Measurements from ENCODE around the gene FOXC2.
"Not testable (repeated sequence)": the region's sequence is repeated elsewhere in the genome, so short reads cannot be mapped to it uniquely, and the experiment has no call there.

Gene FOXC2

DNA sequence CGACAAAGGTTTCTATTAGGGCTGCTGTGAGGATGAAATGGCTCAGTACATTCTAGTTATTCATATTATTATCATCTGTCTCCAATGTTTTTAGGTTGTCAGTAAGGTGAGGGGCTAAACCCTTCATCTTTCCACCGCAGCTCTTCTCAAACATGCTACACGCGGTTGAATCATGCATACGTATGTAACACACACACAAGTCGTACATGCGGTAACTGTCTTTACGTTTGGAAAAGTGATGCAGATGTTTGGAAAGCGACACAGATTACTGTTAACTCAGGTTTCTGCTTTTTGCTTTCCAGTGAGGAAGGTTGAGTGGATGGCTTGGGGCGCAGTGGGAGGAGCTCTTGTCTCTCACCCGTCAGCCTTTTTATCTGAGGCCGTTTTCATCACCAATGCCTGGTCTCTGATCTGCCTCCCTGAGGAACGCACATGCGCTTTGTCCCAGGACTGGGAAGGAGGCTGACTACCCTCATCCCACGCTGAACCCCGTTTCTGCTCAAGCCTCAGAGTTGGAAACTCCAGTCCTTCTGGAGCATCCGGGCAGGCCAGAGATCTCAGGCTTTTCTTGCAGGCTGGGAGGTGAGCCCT, 8.6 kb downstream of the FOXC2 start:
- DNase-seq, result no peak

DNA sequence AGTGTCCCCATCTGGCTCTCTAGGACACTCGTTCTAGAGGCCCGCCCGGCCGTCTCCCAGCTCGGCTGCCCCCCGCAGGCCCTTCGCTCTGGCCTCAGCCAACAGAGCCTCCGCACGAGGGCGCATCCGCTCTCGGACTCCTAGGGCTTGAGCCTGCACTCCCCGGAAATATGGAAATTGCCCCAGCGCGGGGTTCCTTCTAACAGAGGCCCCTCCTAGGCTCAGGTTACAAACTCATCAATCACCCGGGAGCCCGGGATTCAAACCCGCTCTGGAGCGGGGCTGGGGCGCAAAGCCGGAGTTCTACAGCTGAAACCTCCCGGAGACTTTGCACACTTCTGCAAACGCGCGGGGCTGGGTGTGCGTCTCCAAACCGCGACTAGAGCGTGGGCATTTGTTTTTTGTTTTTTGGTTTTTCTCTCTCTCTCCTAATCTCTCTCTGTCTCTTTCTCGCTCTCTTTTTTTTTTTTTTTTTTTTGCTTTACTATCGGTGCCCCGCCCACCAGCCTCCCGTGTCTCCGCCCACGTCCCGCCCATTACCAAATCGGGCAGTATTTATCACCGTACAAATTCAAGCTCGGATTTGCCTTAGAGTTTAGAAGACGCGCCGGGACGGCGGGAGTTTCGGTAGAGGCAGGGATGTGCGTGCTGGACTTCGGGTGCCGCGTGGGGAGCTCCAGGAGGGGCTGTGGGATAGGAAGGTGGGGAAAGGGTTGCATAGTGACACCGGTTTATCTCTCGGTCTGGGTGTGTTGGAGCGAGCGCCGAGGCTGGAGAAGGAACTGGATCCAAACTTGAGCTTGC, 9.3 kb downstream of the FOXC2 start:
- DNase-seq, result peak; percentile 61

DNA sequence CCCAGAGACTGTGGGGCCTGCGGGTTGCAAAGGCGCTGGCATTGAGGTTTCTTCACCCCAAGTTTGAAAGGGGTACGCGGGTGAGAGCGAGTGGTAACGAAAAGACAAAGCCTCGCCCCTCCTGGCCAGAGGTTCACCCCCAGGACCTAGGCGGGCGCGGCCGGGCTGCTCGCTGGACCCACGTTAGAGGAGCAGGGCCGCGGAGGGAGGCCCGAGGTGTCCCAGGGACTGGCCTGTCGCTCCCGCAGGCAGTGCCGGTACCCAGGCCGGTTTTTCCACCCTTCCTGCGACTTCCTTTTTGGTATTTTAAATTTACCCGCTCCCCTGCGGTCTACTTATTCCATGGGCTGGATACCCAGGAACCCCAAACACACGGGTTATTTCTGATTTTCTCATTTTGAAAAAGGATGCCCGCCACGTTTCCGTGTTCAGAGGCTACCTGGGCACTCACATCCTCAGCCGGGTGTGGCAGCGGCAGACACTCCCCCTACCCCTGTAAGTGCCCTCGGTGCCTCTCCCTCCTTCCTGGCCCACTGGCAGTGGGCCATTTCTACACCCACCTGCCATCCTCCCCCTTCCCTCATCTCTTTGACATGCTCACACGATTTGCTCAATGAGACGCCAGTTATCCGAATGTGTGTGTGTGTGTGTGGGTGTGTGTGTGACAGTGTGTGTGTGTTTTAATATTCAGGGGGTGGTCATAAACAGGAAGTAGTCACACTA, 10.1 kb downstream of the FOXC2 start:
- DNase-seq, result peak; percentile 22

- peak; percentile 1 for DNase-seq
Measured at GRCh38 chr16:86577314-86577971, 10.8 kb downstream of the FOXC2 start.

DNA sequence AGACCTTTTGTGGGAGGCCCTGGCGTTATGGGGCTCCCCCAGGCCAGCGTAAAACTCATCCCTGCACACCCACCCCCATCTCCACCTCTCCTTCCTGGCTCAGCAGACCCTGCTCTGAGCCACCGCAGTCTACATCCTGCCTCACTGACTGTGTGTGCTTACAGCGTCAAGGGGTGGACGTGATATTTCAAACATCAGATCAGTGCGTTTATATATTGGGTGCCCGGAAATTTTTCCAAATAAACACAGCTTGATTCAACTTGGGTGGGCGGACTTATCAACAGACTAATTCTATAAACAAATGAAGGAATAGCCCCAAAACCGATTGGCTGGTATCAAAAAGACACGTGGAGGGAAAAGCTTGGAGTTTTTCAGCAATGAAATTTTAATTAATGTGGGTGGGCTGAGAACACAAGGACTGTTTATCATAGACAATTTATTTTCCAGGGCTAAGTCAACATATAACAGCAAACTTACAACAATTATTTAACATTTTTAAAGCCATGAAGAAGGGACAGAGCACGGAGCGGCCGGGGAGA, 11.5 kb downstream of the FOXC2 start, which contains the start of gene FOXL1:
FOXL1 (plus strand) TSS at position 489 of the 539 bp plus-strand sequence. CDS start 175 bp downstream, outside the sequence.
- DNase-seq, result no peak

- DNase-seq, result no peak
Measured at GRCh38 chr16:86578611-86579267, 12.1 kb downstream of the FOXC2 start.

DNA sequence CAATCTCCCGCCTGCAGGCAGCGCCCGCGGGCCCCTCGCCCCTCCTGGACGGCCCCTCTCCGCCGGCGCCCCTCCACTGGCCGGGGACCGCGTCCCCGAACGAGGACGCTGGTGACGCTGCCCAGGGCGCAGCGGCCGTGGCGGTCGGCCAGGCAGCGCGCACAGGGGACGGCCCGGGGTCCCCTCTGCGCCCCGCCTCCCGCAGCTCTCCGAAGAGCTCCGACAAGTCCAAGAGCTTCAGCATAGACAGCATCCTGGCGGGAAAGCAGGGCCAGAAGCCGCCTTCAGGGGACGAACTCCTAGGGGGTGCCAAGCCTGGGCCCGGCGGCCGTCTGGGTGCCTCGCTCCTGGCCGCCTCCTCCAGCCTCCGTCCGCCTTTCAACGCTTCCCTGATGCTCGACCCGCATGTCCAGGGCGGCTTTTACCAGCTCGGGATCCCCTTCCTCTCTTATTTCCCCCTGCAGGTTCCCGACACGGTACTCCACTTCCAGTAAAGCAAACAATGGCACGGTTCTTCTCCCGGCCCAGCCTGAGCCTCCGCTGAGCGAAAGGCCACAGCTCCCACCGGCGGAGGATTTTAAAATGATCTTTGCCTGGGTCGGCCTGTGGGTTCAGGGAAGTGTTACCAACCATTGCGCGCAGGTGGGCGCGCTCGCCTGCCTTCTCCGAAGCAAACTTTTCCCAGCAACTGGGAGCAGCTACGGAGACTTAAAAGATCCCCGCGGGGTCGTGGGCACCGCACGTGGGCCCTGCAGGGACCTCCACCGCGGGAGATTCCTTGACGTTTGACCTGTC, 12.8 kb downstream of the FOXC2 start:
- DNase-seq, result no peak

DNA sequence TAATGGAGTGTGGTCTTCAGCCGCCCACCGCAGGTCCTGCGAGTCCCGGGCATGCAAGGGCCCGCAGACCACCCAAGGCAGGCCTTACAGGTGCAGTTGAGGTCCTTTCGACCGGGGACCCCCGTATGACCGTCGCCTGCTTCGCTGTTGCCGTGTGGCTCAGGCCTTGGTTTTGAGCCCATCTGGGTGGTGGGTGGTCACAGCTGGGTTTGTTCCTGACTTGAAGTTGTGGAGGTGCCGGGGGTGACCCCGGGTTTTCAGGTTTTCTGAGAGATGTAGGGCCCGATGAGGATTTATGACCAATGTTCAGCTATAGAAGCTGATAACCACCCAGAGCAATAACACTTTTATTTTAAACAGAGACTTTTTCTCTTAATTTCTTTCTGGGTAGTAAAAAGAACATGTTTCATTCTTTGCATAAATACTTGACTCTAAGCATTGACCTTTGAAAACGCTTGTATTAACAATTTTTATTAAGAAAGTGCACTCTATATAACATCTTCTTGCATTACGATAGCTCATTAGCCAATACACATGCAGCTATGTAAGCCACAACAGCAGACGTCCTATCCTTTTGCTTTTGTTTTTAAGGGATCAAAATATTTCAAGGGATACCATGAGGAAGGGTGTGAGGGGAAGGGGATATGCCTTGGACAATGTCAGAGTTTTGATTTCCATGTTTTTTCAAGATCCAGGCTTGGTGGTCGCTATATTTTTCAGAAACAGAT, 13.6 kb downstream of the FOXC2 start:
- DNase-seq, result no peak

GRCh38 chr16:86580791-86581170, 14.2 kb downstream of the FOXC2 start:
- DNase-seq, result no peak

DNA sequence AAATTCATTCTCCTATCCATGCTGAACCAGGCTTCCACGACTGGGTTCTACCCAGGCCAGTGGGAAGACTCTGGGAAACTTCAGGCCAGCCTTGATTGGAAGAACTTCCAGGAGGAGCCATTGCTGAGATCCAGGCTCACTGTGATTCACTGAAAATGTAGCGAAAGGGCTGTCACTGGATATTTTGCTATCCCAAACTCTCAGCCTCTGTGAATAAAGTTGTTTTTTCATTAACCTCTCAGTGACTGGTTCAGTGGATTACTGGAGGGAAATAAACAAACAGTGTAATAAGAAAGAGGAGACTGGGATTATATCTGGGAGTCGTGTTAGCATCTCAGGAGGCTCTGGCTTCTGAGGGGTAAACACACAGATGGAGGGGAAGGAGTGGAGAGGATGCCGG, 14.8 kb downstream of the FOXC2 start:
- no peak for DNase-seq

- DNase-seq, result no peak
Measured at GRCh38 chr16:86584071-86584685, 17.5 kb downstream of the FOXC2 start.

- no peak for DNase-seq
Measured at GRCh38 chr16:86584726-86585721, 18.4 kb downstream of the FOXC2 start.

DNA sequence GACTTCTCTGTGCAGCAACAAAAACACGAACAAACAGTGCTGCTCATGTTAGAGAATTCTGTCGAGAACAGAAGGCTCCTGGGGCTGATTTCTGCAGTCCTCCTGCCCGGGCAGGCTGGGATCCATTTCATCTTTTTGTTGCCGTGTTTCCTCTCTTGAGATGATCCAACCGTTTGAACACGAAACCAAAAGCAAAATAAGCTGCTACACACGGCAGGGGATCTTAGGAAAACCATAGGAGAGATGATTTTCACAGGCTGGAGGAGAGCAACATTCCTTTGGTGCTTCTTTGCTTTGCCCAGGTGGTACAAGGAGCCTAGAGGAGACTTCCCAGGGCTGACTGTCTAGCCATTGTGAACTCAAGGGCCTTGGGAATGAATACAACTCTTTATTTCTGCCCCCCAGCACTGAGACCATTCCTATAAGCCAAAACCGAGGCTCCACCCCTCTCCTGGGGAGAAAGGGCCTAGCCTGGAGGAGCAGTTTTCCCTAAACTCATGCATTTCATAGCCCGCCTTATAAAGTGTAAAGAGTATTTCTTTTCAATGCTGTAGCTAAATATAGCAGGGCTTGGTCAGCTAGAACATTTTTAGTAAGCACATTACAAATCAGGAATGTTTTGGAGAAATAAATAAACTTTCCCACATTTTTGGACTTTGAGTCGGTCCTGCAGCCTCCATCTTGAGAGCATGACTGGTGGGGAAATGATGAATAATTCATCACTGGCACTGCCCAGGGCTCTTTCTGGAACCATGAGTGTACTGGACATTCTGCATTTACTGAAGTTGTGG, 19.4 kb downstream of the FOXC2 start:
- no peak for DNase-seq

DNA sequence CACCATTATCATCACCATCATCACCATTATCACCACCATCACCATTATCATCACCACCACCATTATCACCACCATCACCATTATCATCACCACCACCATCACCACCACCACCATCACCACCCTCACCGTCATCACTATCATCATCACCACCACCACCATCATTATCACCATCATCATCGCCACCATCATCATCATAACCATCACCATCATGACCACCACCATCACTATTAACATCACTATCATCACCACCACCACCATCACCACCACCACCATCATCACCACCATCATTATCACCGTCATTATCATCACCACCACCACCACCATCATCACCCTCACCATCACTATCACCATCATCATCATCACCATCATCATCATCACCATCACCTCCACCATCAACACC, 20.9 kb downstream of the FOXC2 start:
- no peak for DNase-seq

GRCh38 chr16:86587955-86588354, 21.3 kb downstream of the FOXC2 start:
- not testable (repeated sequence) for DNase-seq

DNA sequence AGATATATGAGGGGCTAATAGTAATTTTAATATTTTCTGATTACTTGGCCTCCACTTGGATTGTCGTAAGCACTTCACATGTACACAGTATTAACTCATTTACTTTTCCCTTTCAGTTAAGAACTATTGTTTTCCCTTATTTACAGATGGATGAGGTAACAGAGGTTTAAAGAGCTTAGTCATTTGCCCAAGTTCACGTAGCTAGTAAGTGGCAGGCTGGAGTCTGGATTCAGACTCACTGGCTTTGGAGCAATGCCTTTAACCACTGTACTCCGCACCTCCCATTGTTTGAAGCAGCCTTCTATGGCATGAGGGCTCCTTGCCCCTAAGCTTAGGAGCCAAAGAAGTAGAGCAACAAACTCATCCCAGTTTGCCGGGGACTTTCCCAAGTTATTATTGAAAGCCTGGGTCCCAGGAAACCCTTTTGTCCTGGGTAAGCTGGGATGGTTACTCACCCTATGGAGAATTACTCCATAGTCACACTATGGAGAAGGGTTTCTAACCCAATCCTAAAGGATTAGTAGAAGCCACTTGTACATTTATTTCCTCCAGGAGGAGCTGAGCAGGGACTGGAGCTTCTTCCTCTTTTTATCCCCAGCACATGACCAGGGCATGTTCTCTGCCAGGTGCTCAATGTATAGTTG, 24.0 kb downstream of the FOXC2 start:
- no peak for DNase-seq

DNA sequence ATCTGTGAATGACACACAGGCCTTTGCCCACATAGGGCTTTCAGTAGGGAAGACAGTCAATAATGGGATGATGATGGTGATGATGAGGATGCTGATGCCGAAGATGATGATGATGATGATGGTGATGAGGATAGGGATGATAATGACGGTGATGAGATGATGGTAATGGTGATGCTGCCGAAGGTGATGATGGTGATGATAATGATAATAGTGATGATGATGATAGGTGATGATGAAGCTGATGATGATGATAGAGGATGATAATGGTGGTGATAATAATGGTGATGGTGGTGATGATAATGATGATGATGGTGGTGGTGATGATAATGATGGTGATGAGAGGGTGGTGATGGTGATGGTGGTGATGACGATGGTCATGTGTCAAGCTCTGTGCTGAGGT, 24.6 kb downstream of the FOXC2 start:
- DNase-seq, result no peak
